Measurements from ENCODE around the gene BRMS1L.

DNA sequence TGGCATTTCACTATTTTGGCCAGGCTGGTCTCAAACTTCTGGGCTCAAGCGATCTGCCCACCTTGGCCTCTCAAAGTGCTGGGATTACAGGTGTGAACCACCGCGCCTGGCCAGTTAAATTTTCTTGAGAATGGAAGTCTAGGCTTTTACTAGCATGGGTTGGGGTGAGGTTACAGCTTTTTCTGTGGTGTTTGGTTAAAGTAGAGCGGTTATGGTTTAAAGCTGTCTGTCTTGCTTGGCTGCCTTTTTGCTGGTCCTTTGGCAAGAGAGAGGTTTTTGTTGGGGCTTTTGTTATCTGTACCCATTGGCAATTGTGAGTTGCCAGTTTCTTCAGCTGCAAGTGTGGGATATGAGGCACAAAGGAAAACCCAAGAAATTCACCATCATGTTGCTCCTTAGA, 84.1 kb downstream of the BRMS1L start:
- no peak for TF ChIP-seq ZC3H11A (IDR thresholded peaks at IDR 0.05)
- TF ChIP-seq, protein P1, sequence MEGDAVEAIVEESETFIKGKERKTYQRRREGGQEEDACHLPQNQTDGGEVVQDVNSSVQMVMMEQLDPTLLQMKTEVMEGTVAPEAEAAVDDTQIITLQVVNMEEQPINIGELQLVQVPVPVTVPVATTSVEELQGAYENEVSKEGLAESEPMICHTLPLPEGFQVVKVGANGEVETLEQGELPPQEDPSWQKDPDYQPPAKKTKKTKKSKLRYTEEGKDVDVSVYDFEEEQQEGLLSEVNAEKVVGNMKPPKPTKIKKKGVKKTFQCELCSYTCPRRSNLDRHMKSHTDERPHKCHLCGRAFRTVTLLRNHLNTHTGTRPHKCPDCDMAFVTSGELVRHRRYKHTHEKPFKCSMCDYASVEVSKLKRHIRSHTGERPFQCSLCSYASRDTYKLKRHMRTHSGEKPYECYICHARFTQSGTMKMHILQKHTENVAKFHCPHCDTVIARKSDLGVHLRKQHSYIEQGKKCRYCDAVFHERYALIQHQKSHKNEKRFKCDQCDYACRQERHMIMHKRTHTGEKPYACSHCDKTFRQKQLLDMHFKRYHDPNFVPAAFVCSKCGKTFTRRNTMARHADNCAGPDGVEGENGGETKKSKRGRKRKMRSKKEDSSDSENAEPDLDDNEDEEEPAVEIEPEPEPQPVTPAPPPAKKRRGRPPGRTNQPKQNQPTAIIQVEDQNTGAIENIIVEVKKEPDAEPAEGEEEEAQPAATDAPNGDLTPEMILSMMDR (IDR thresholded peaks at IDR 0.05), result no peak
- no peak for TF ChIP-seq PHF8 (IDR thresholded peaks at IDR 0.05; ENCODE audit: borderline replicate concordance, low read depth)
- TF ChIP-seq NPAS2 (CRISPR knock-in tag; IDR thresholded peaks at IDR 0.05; ENCODE audit: borderline replicate concordance), result no peak
- no peak for TF ChIP-seq EP300 (IDR thresholded peaks at IDR 0.05)
- no peak for TF ChIP-seq TFCP2L1 (CRISPR knock-in tag; IDR thresholded peaks at IDR 0.05)
- TF ChIP-seq EHF (CRISPR knock-in tag; IDR thresholded peaks at IDR 0.05), result no peak
- TF ChIP-seq POLR2A (IDR thresholded peaks at IDR 0.05; ENCODE audit: low read length), result no peak
- TF ChIP-seq, protein P2, sequence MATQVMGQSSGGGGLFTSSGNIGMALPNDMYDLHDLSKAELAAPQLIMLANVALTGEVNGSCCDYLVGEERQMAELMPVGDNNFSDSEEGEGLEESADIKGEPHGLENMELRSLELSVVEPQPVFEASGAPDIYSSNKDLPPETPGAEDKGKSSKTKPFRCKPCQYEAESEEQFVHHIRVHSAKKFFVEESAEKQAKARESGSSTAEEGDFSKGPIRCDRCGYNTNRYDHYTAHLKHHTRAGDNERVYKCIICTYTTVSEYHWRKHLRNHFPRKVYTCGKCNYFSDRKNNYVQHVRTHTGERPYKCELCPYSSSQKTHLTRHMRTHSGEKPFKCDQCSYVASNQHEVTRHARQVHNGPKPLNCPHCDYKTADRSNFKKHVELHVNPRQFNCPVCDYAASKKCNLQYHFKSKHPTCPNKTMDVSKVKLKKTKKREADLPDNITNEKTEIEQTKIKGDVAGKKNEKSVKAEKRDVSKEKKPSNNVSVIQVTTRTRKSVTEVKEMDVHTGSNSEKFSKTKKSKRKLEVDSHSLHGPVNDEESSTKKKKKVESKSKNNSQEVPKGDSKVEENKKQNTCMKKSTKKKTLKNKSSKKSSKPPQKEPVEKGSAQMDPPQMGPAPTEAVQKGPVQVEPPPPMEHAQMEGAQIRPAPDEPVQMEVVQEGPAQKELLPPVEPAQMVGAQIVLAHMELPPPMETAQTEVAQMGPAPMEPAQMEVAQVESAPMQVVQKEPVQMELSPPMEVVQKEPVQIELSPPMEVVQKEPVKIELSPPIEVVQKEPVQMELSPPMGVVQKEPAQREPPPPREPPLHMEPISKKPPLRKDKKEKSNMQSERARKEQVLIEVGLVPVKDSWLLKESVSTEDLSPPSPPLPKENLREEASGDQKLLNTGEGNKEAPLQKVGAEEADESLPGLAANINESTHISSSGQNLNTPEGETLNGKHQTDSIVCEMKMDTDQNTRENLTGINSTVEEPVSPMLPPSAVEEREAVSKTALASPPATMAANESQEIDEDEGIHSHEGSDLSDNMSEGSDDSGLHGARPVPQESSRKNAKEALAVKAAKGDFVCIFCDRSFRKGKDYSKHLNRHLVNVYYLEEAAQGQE (IDR thresholded peaks at IDR 0.05), result no peak
- TF ChIP-seq KDM1A (IDR thresholded peaks at IDR 0.05; ENCODE audit: low read depth), result no peak
- TF ChIP-seq, protein P3, sequence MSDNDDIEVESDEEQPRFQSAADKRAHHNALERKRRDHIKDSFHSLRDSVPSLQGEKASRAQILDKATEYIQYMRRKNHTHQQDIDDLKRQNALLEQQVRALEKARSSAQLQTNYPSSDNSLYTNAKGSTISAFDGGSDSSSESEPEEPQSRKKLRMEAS (IDR thresholded peaks at IDR 0.05), result no peak
- no peak for TF ChIP-seq SMC3 (IDR thresholded peaks at IDR 0.05)

All from A549 (cell line).